GM19455 (cell line): ENCODE data around the gene MTSS2.
"Not testable (repeated sequence)": the region's sequence is repeated elsewhere in the genome, so short reads cannot be mapped to it uniquely, and the experiment has no call there.

Experiments
- ATAC-seq: cut with Tn5 transposase; IDR thresholded peaks from one replicate; pipeline ENCODE4 v1.9.1; 2021; ENCODE audit not compliant: unreplicated experiment

The MTSS2 gene

DNA sequence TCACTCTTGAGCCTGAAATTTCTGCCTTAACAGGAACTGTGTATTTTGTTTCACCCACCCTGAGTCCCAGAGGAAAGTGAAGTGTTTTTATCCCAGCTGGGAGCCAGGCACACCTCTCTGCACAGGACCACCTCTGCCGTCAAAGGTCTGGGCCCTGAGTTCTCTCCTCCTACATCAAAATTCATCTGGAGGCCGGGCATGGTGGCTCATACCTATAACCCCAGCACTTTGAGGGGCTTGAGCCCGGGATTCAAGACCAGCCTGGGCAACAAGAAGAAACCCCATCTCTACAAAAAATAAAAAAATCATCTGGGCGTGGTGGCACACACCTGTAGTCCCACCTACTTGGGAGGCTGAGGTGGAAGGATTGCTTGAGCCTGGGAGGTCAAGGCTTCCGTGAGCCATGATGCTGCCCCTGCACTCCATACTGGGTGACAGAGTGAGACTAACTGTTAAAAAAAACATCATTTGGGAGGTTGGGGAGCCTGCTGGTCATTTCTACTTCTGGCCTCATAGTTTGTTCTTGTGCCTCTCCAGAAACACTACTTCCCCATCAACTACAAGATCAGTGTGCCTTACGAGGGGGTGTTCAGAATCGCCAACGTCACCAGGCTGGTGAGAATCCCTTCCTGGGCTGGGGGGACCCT is 29.7 kb downstream of the MTSS2 start:
- no peak for ATAC-seq

DNA sequence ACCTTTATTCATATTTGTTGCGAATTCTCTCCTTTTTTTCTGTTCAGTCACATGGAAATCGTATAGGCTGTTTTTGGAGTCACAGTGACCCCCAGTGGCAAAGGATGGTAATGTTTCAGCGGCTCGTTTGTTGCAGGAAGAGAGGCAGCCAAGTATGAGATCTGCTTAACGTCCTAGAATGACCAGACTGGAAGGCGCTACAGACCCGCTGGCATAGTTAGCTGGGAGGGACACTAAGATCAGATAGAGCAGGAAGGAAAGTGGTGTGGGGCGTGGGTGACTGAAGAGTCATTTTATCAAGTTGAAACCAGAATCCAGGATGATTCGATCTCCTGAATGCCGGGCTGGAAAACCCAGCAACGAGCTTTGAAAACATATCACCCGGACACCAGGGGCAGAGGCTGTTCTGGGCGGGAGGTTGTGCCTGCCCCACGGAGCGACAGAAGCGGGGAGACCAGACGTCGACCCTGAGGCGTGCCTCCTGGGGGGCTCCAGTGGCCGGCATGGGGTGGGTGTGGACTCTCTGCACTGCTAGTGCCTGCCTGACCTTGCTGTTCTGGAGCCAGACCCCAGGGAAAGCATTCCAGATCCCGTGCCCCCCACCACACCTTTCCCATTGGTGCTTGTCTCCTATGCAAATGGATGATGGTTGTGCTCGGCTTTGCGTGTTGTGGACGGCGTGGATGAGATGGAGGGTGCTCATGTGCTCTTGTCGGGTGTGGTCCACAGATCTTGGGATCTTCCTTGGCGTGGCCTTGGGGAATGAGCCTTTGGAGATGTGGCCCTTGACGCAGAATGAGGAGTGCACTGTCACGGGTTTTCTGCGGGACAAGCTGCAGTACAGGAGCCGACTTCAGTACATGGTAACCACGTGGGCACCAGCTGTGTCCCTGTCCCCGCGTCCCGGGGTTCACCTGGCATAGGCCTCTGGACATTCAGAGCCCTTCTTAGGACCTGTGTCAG is 31.8 kb downstream of the MTSS2 start:
- ATAC-seq: no peak

DNA sequence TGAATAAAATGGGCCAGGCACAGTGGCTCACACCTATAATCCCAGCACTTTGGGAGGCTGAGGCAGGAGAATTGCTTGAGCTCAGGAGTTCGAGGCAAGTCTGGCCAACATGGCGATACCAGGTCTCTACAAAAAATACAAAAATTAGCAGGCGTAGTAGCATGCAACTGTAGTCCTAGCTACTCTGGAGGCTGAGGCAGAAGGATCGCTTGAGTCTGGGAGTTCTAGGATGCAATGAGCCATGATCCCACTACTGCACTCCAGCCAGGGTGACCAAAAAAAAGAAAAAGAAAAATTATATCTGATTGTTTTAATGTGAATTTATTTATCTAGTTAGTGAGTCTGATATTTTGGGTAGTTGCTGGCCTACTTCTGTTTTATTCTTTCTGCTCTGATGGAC is 32.4 kb downstream of the MTSS2 start:
- ATAC-seq: no peak

DNA sequence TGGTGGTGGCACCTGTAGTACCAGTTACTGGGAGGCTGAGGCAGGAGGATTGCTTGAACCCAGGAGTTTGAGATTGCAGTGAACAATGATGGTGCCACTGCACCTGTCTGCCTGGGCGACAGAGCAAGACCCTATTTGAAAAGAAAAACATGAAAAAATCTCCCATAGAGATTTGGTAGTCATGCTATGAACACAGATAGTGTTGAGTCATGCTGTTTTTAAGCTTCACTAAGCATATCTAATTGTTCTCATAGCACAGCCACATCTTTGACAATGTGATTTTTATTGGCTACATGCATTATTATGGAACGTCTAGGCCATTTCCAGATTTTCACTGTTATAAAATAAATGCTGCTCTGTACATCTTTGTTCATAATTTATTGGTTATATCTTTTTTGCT is 33.5 kb downstream of the MTSS2 start:
- no peak for ATAC-seq

DNA sequence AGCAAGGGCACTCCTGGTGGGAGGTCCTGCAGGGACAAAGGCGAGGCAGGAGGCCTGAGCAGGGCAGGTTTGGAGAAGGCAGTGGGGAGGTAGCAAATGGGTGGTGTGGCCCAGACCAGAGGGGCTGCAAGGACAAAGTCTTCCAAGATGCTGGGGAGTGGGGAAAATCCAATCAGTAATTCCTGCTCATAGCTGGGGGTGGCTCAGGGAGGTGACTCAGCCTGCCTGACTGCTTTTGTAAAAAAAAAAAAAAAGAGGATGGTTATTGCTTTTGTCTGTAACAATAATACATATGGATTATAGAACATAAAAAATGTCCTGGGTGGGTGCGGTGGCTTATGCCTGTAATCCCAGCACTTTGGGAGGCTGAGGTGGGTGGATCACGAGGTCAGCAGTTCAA is 34.3 kb downstream of the MTSS2 start:
- no peak for ATAC-seq

DNA sequence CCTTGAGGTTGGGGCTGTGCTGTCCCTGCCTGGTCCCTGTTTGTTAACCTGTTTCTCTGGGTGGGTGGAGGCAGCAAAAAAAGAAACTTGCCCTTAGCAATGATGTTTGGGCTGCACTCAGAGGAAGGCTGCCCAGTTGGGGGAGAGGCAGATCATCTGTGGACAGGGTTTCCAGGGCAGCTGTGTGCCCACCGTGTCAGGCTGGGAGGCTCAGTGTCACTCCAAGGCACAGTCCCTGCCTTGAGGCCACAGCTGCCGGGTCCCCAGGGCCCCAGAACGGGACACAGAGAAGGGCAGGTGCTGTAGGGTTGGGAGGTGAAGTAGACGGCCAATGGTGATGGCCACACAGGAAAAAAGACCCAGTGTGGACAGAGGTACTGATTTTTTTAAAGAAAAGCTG is 35.6 kb downstream of the MTSS2 start:
- no peak for ATAC-seq

DNA sequence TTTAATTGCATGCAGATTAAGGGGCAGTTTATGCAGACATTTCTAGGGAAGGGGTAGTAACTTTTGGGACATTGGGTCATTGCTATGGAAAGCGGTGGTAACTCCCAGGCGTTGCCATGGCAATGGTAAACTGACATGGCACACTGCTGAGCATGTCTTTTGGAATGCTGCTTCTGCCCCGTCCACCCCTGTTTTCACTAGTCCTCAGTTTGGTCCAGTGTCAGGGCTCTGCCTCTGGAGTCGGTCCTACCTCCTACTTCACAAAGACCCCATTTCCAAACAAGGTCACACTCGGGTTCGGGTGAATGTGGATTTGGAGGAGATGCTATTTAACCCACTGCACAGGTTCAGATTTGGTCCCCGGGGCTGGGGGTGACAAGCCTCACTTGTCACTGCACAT is 36.6 kb downstream of the MTSS2 start:
- no peak for ATAC-seq

DNA sequence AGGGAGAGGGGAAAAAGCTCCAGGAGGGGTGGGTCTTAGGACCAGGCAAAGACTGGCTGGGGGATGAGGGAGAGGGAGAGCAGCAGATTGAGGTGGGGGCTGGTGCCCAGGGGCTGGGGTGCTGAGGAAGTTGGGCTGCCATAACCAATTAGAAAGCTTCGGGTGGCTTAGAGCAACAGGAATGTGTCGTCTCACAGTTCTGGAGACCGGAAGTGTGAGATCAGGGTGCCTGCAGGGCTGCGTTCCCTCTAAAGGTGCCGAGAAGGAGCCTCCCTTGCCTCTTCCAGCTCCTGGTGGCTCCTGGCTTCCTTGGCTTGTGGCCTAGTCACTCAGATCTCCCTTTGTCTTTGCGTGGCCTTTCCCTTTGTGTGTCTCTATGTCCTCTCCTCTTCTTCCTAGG is 37.2 kb downstream of the MTSS2 start:
- ATAC-seq: no peak

DNA sequence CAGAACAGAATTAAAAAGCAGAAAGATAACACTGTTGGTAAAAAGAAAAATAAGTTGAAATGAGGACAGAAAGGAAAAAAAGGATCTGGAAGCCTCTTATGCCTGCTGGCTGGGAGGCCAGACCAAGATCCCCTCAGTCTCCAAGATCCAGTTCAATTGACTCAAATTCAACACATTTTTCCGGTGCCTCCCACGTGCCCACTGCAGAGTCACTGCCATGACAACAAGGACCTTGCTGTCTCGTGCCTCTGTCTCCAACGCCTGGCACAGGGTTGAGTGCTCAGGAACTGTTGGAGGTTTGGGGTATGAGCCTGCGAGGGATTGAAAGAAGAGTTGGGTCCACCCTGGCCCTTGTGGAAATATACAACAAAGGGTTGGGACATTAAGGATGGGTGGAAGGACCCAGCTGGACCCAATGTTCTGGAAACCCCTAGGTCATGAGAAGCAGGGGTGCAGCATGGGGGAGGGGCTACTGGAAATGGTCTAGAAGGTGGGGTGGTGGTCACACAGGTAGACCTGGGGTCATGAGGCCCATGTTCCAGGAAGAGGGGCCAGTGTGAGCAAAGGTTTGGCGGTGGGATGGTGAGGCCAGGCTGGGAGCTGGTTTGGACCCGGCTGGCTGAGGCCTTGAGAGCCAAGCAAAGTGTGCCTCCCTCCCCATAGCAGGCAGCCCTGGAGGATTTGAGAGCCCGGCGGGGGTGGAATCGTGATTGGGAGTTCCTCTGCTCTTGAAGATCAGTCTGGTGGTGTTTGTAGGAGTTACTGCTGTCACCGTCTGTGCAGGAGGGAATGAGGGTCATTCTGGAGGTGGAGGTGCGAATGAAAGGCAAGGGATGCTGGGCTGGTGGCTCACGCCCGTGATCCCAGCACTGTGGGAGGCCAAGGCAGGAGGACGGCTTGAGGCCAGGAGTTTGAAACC is 38.2 kb downstream of the MTSS2 start:
- no peak for ATAC-seq

DNA sequence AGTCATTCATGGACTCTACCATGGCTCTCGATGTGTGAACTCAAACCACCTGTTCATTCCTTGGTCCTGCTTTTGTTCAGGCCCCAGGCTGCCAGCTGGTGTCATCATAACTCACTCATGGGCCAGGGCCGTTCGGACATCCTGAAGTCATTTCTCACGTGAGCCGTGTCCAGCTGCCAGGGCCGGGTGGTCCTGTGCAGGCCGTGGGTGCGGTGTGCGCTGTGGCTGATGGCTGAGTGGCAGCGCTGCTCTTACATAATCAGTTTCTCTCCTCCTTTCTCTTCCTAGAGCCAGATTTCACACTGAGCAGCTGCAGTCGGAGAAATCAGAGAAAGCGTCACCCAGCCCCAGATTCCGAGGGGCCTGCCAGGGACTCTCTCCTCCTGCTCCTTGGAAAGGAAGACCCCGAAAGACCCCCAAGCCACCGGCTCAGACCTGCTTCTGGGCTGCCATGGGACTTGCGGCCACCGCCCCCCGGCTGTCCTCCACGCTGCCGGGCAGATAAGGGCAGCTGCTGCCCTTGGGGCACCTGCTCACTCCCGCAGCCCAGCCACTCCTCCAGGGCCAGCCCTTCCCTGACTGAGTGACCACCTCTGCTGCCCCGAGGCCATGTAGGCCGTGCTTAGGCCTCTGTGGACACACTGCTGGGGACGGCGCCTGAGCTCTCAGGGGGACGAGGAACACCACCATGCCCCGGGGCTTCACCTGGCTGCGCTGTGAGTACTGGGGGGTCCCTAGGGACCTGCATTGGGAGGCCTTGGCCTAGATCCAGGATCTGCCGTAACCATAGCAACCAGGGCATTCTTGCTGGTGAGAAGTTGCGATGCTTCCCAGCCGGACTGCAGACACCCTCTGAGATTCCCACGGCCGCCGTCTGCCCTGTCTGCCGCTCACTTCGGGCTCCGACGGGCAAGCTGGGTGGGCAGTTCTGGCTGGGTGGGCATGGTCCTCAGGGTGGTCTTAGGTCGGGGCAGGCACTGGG is 39.3 kb downstream of the MTSS2 start, which contains the start of gene IL34:
IL34 (plus strand) TSS at position 300 of the 982 bp plus-strand sequence; CDS start at position 689, 389 bp downstream.
- ATAC-seq: no peak

DNA sequence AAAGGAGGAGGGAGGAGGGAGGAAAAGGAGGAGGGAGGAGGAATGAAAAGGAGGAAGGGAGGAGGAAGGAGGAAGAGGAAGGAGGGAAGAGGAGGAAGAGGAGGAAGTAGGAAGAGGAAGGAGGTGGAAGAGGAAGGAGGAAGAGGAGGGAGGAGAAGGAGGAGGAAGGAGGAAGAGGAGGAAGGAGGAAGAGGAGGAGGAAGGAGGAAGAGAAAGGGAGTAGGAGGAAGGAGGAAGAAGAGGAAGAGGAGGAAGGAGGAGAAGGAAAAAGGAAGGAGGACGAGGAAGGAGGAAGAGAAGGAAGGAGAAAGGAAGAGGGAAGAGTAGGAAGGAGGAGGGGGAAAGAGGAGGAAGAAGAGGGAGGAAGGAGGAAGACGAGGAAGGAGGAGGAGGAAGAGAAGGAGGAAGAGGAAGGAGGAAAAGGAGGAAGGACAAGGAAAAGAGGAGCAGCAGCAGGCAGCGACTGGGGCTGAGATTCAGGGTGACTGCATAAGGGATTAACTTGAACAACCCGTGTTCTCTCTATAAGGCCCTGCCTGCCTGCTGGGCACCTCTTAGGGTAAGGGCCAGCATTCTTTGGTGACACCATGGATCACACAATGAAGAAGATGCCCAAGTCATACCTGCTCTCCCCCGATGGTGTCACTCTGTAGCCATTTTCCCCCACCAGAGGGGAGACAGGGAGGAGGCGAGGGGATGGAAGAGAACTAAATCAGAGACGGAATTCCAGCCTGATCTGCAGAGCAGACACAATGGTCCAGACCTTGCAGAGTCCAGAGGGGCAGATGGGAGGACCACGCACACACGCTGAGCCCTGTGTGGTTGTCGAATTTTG is 40.9 kb downstream of the MTSS2 start:
- no peak for ATAC-seq

DNA sequence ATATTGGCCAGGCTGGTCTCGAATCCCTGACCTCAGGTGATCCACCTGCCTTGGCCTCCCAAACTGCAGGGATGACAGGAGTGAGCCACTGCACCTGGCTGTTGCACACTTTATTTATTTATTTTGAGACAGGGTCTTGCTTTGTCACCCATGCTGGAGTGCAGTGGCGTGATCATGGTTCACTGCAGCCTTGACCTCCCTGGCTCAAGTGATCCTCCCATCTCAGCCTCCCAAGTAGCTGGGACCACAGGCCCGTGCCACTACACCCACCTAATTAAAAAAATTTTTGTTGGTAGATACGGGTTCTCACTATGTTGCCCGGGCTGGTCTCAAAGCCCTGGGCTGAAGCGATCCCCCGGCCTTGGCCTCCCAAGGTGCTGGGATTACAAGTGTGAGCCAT is 42.6 kb downstream of the MTSS2 start:
- not testable (repeated sequence) for ATAC-seq

DNA sequence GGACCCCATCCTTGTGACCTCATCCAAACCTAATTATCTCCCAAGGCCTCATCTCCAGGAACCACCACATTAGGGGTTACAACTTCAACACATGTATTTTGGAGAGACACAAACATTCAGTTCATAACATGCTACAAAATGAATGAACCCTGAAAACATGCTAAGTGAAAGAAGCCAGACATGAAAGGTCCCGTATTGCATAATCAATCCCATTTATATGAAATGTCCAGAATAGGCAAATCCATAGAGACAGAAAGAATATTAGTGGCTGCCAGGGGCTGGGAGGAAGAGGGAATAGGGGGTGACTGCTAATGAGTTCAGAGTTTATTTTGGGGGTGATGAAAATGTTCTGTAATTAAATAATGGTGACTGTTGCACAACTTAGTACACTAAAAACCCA is 43.2 kb downstream of the MTSS2 start:
- ATAC-seq: no peak

DNA sequence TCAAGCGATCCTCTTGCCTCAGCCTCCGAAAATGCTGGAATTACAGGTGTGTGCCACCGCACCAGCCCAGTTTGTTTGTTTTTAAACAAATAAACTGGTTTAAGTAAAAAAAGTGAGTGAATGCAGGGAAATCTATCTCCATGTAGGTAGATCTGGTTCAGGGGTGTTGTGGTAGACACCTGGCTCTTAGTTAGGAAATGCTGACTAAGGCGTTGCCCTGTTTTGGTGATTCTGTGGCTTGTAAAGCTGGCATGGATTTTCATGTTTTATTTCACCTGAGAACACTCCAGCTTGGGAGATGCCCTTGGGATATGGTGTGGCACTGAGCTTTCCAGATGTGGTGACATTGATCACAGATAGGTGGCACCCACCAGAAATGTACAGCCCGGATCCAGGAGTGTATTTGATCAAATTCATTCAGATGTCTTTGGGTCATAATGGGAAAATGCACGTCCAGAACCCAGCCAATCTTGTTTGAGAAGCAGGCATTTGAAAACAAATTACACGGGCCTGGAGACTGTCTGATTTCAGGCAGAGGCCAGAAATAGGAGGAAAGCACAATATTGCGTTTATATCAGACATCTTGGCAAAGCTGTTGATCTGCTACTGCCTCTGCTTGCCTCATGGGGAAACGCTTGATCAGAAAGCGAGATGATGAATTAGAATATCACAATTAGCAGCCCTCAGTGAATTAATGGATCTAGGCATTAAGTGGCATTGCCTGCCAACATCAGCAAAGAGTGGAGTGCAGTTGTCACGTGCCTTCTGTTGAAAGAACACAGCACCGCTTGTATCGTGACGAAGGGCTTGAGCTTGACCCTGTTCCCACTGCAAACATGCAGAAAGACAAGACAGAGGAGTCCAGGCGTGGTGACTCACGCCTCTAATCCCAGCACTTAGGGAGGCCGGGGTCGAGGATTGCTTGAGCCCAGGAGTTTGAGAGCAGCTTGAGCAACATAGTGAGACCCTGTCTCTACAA is 46.8 kb downstream of the MTSS2 start:
- no peak for ATAC-seq
